Measurements from ENCODE around the gene BRSK2. TPM values are rescaled to one million over a fixed set of nuclear protein-coding genes. Genes with fewer than 3 reads are reported as not detected.

Gene BRSK2
- total RNA-seq, 1 experiment from 2014 or later, result 32.2 TPM

DNA sequence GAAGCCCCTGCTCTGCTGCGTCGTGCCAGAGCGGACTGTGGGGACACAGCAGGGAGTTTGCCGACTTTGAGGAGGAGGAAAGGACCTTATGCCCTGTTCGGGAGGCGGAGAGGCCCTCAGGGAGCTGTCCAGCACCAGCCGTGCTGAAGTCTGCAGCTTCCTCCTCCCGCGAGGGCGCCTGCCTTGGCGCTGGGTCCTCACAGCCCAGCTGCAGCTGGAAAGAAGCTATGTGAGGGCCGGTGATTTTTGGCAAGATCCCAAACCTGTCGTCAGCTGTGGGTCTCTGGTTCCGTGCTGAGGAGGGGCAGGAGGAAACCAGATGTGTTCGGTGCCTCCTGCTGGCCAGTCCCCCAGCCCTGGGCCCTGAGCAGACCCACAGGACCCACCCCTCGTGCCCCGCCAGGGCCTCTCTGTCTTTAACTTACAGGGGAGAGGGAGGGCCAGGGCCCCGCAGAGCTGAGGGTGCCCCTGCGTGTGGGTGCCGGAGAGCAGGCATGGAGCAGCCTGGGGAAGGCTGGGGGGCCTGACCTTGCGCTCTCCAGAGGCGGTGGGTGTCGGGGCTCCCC, 12.0 kb downstream of the BRSK2 start:
- peaks cover 17% of the 10 kb centered on the region for H3K4me1 ChIP-seq (ENCODE audit: control insufficient read depth, insufficient read depth, low read length)
- TF ChIP-seq REST (IDR thresholded peaks at IDR 0.05; ENCODE audit: insufficient read depth in 1 of 2, low read depth in 2 of 2, low read length in 1 of 2), result peak; percentile 100
- TF ChIP-seq POLR2AphosphoS5 (IDR thresholded peaks at IDR 0.05; ENCODE audit: low read depth, low read length), result no peak
- in situ Hi-C loops (cut with HindIII; ENCODE audit: low pct_unique_long_range_greater_than_20kb, low sequenced_read_pairs) (no loop called here), intact Hi-C loops (cut with micrococcal nuclease; ENCODE audit: unreplicated experiment) (no loop called here)
- DNase-seq (ENCODE audit: low read depth, low spot score) (no peak), ATAC-seq (peak; percentile 46)
- no peak overlapping the region for H3K4me3 ChIP-seq (ENCODE audit: low read depth in 2 of 2, low read length in 2 of 2)
- H3K36me3 ChIP-seq (ENCODE audit: control insufficient read depth, insufficient read depth, low read length), result no peaks in the 10 kb centered on the region
- no peaks in the 10 kb centered on the region for H3K27me3 ChIP-seq (ENCODE audit: control insufficient read depth, insufficient read depth, low read length)
- POLR2A ChIA-PET, result no interaction called here
- BruUV-seq (replicated peaks), result no TSS peak
- CTCF ChIA-PET, result interaction anchor here (0.7 kb wide), 2 partner anchors 8 to 112 kb away, joined by 3 read pairs; no protein-coding TSS in a partner anchor
- H3K27ac ChIP-seq (ENCODE audit: low read length), result no peak overlapping the region
- no peaks in the 10 kb centered on the region for H3K9me3 ChIP-seq (ENCODE audit: control insufficient read depth, insufficient read depth, low read depth, low read length)

DNA sequence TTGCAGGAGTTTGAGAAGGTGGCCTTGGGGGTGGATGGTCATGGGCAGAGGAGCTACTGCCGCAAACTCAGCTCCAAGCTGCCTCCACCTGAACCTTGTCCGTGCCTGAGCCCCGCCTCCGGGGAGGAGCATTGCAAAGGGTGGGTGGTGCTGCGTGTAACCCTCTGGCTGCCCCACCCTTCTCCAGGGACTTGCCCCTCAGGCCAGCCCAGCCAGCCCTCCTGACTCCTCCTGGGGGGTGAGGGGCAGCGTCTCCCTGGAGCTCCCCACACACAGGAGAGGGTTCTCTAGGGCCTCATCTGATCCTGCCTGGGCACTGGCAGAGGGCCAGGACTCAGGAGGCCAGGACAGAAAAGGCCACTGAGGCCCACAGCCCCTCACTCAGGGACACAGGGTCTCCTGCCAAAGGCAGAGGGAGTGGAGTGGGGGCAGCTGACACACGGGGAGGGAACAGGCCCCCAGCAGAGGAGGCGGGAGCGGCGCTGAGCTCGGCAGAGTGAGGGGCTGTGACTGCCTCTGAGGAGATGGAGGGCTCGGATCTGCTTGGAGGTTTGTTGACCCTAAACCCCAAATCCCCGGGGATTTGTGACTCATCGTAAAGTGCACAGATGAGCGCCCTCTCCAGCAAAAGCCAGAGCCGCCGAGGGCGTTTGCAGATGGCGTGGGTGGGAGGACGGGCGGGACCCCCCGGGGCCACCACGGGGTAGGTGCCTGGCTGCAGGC, 12.8 kb downstream of the BRSK2 start:
- no peaks in the 10 kb centered on the region for H3K27me3 ChIP-seq (ENCODE audit: control insufficient read depth, insufficient read depth, low read length)
- H3K4me1 ChIP-seq (ENCODE audit: control insufficient read depth, insufficient read depth, low read length), result peaks cover 20% of the 10 kb centered on the region
- ATAC-seq (peak; percentile 16; the same call in 1 of the 2 replicates), DNase-seq (ENCODE audit: low read depth, low spot score) (no peak)
- H3K4me3 ChIP-seq (ENCODE audit: low read depth in 2 of 2, low read length in 2 of 2), result no peak overlapping the region
- TF ChIP-seq CTCF (IDR thresholded peaks at IDR 0.05) (no peak), REST (IDR thresholded peaks at IDR 0.05; ENCODE audit: insufficient read depth in 1 of 2, low read depth in 2 of 2, low read length in 1 of 2) (peak in 1 of 2 experiments; percentile 64; a peak in 2 of 4 replicates), TCF7L2 (IDR thresholded peaks at IDR 0.05; ENCODE audit: low read depth, low read length) (no peak)
- ChIA-PET CTCF (interaction anchor here (0.7 kb wide), 1 partner anchor 9 kb away, joined by 3 read pairs; no protein-coding TSS in a partner anchor), POLR2A (no interaction called here)
- in situ Hi-C loops (cut with HindIII; ENCODE audit: low pct_unique_long_range_greater_than_20kb, low sequenced_read_pairs), result no loop called here
- intact Hi-C loops (cut with micrococcal nuclease; ENCODE audit: unreplicated experiment), result no loop called here
- no TSS peak for BruUV-seq (replicated peaks)
- H3K9me3 ChIP-seq (ENCODE audit: control insufficient read depth, insufficient read depth, low read depth, low read length), result no peaks in the 10 kb centered on the region
- no peaks in the 10 kb centered on the region for H3K36me3 ChIP-seq (ENCODE audit: control insufficient read depth, insufficient read depth, low read length)
- no peak overlapping the region for H3K27ac ChIP-seq (ENCODE audit: low read length)
